NCI-H1436 treated with DMSO at 0.1 percent for 48 hours (cell line): ENCODE results near the gene TNK1.

Experiments used
- DNase-seq: peaks from one replicate; lab custom pipeline; 2025; lab: John Stamatoyannopoulos, UW

TNK1 gene

GRCh38 chr17:7435676-7436555 is 55.0 kb downstream of the TNK1 start:
- DNase-seq, result no peak

- DNase-seq, result no peak
Measured at GRCh38 chr17:7436556-7437368, 55.9 kb downstream of the TNK1 start.

- no peak for DNase-seq
Measured at GRCh38 chr17:7437369-7437863, 56.5 kb downstream of the TNK1 start.

GRCh38 chr17:7437950-7438614 is 57.2 kb downstream of the TNK1 start:
- no peak for DNase-seq

GRCh38 chr17:7438656-7439460 is 58.0 kb downstream of the TNK1 start:
- no peak for DNase-seq
